ENCODE data around the gene RNU6-1.

DNA sequence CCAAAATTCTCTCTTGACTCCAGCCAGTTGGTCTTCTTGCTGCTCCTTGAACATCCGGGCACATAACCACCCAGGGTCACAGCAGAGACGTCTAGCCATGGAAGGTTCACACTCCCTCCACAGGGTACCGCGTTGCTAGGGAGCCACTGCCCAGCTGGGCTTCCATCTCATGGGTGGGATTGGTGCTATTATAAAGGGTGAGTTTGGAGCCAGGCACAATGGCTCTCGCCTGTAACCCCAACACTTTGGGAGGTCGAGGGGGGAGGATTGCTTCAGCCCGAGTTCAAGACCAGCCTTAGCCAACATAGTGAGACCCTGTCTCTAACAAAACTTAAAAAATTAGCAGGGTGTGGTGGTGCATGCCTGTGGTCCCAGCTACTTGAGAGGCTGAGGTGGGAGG, 32.0 kb downstream of the RNU6-1 start:
- TF ChIP-seq EZH2phosphoT487 (IDR thresholded peaks at IDR 0.05; ENCODE audit: borderline replicate concordance) = no peak
- TF ChIP-seq, protein P1, sequence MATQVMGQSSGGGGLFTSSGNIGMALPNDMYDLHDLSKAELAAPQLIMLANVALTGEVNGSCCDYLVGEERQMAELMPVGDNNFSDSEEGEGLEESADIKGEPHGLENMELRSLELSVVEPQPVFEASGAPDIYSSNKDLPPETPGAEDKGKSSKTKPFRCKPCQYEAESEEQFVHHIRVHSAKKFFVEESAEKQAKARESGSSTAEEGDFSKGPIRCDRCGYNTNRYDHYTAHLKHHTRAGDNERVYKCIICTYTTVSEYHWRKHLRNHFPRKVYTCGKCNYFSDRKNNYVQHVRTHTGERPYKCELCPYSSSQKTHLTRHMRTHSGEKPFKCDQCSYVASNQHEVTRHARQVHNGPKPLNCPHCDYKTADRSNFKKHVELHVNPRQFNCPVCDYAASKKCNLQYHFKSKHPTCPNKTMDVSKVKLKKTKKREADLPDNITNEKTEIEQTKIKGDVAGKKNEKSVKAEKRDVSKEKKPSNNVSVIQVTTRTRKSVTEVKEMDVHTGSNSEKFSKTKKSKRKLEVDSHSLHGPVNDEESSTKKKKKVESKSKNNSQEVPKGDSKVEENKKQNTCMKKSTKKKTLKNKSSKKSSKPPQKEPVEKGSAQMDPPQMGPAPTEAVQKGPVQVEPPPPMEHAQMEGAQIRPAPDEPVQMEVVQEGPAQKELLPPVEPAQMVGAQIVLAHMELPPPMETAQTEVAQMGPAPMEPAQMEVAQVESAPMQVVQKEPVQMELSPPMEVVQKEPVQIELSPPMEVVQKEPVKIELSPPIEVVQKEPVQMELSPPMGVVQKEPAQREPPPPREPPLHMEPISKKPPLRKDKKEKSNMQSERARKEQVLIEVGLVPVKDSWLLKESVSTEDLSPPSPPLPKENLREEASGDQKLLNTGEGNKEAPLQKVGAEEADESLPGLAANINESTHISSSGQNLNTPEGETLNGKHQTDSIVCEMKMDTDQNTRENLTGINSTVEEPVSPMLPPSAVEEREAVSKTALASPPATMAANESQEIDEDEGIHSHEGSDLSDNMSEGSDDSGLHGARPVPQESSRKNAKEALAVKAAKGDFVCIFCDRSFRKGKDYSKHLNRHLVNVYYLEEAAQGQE (IDR thresholded peaks at IDR 0.05; ENCODE audit: low read depth) = no peak
- TF ChIP-seq, protein P2, sequence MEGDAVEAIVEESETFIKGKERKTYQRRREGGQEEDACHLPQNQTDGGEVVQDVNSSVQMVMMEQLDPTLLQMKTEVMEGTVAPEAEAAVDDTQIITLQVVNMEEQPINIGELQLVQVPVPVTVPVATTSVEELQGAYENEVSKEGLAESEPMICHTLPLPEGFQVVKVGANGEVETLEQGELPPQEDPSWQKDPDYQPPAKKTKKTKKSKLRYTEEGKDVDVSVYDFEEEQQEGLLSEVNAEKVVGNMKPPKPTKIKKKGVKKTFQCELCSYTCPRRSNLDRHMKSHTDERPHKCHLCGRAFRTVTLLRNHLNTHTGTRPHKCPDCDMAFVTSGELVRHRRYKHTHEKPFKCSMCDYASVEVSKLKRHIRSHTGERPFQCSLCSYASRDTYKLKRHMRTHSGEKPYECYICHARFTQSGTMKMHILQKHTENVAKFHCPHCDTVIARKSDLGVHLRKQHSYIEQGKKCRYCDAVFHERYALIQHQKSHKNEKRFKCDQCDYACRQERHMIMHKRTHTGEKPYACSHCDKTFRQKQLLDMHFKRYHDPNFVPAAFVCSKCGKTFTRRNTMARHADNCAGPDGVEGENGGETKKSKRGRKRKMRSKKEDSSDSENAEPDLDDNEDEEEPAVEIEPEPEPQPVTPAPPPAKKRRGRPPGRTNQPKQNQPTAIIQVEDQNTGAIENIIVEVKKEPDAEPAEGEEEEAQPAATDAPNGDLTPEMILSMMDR (IDR thresholded peaks at IDR 0.05 in 2 of 3, conservative IDR thresholded peaks at IDR 0.05 in 1 of 3; ENCODE audit: borderline replicate concordance in 1 of 3, insufficient read depth in 1 of 3, low read depth in 2 of 3, low read length in 2 of 3) = no peak
- no peak for TF ChIP-seq SIN3A (IDR thresholded peaks at IDR 0.05; ENCODE audit: low read depth)
- TF ChIP-seq POLR2AphosphoS5 (IDR thresholded peaks at IDR 0.05; ENCODE audit: low read depth, low read length) = no peak
- no peak for TF ChIP-seq POLR2A (IDR thresholded peaks at IDR 0.05; ENCODE audit: borderline replicate concordance, extremely low read depth, insufficient read depth, insufficient read length)
- no peak for TF ChIP-seq YY1 (IDR thresholded peaks at IDR 0.05; ENCODE audit: extremely low read depth, insufficient replicate concordance, low read depth, low read length)
- TF ChIP-seq, protein P3, sequence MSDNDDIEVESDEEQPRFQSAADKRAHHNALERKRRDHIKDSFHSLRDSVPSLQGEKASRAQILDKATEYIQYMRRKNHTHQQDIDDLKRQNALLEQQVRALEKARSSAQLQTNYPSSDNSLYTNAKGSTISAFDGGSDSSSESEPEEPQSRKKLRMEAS (IDR thresholded peaks at IDR 0.05) = no peak
- TF ChIP-seq ZFX (IDR thresholded peaks at IDR 0.05) = no peak
- no peak for TF ChIP-seq EZH2 (IDR thresholded peaks at IDR 0.05)
- no peak for TF ChIP-seq RAD21 (IDR thresholded peaks at IDR 0.05; ENCODE audit: low read depth)
- no peak for TF ChIP-seq ZNF274 (IDR thresholded peaks at IDR 0.05; ENCODE audit: low read depth, low read length)

Data from HCT116 (cell line).